ENCODE measurements around the gene KATNAL1. TPM values are rescaled to one million over a fixed set of nuclear protein-coding genes. Genes with fewer than 3 reads are reported as not detected.

The KATNAL1 gene
- total RNA-seq, 1 experiment from 2014 or later = 5.1 TPM

GRCh38 chr13:30169442-30169841 is 137.9 kb downstream of the KATNAL1 start:
- intact Hi-C loops (cut with micrococcal nuclease; ENCODE audit: unreplicated experiment) = no loop called here
- no peak for TF ChIP-seq CTCF (IDR thresholded peaks at IDR 0.05; ENCODE audit: unreplicated experiment)

GRCh38 chr13:30165796-30166195 is 141.6 kb downstream of the KATNAL1 start:
- DNase-seq = no peak
- TF ChIP-seq CTCF (IDR thresholded peaks at IDR 0.05; ENCODE audit: unreplicated experiment) = no peak
- no peaks in the 10 kb centered on the region for H3K9me3 Mint-ChIP-seq (ENCODE audit: low read depth, unreplicated experiment)
- H3K27ac Mint-ChIP-seq (ENCODE audit: unreplicated experiment) = no peak overlapping the region
- H3K4me3 Mint-ChIP-seq (ENCODE audit: low read depth, unreplicated experiment) = no peak overlapping the region
- intact Hi-C loops (cut with micrococcal nuclease; ENCODE audit: unreplicated experiment) = no loop called here
- no TSS peak for BruUV-seq (replicated peaks)
- peaks cover 28% of the 10 kb centered on the region for H3K27me3 Mint-ChIP-seq (ENCODE audit: unreplicated experiment)
- CTCF ChIA-PET = interaction anchor here (0.6 kb wide), 1 partner anchor 280 kb away, joined by 3 read pairs; no protein-coding TSS in a partner anchor
- H3K36me3 Mint-ChIP-seq (ENCODE audit: insufficient read depth, unreplicated experiment) = no peaks in the 10 kb centered on the region
- H3K4me1 Mint-ChIP-seq (ENCODE audit: low read depth, unreplicated experiment) = no peaks in the 10 kb centered on the region

More at GRCh38 chr13:30169442-30169841, 137.9 kb downstream of the KATNAL1 start:
- Mint-ChIP-seq H3K4me1 (ENCODE audit: low read depth, unreplicated experiment) (no peaks in the 10 kb centered on the region), H3K27me3 (ENCODE audit: unreplicated experiment) (peaks cover 28% of the 10 kb centered on the region), H3K9me3 (ENCODE audit: low read depth, unreplicated experiment) (no peaks in the 10 kb centered on the region), H3K36me3 (ENCODE audit: insufficient read depth, unreplicated experiment) (no peaks in the 10 kb centered on the region), H3K4me3 (ENCODE audit: low read depth, unreplicated experiment) (no peak overlapping the region), H3K27ac (ENCODE audit: unreplicated experiment) (no peak overlapping the region)
- BruUV-seq (replicated peaks) = no TSS peak
- no peak for DNase-seq
- CTCF ChIA-PET = no interaction called here

- no peak for DNase-seq
- Mint-ChIP-seq H3K27ac (ENCODE audit: unreplicated experiment) (no peak overlapping the region), H3K27me3 (ENCODE audit: unreplicated experiment) (peaks cover 28% of the 10 kb centered on the region), H3K9me3 (ENCODE audit: low read depth, unreplicated experiment) (no peaks in the 10 kb centered on the region), H3K36me3 (ENCODE audit: insufficient read depth, unreplicated experiment) (no peaks in the 10 kb centered on the region), H3K4me3 (ENCODE audit: low read depth, unreplicated experiment) (no peak overlapping the region), H3K4me1 (ENCODE audit: low read depth, unreplicated experiment) (no peaks in the 10 kb centered on the region)
- BruUV-seq (replicated peaks) = no TSS peak
- CTCF ChIA-PET = interaction anchor here (0.7 kb wide), 1 partner anchor 24 kb away, joined by 3 read pairs; no protein-coding TSS in a partner anchor
- intact Hi-C loops (cut with micrococcal nuclease; ENCODE audit: unreplicated experiment) = no loop called here
- TF ChIP-seq CTCF (IDR thresholded peaks at IDR 0.05; ENCODE audit: unreplicated experiment) = no peak
These were observed 142.3 kb downstream of the KATNAL1 start for GRCh38 chr13:30165071-30165470.

GRCh38 chr13:30164146-30164545 is 143.2 kb downstream of the KATNAL1 start:
- Mint-ChIP-seq H3K4me1 (ENCODE audit: low read depth, unreplicated experiment) (peaks cover 5% of the 10 kb centered on the region), H3K4me3 (ENCODE audit: low read depth, unreplicated experiment) (no peak overlapping the region), H3K27ac (ENCODE audit: unreplicated experiment) (no peak overlapping the region), H3K36me3 (ENCODE audit: insufficient read depth, unreplicated experiment) (no peaks in the 10 kb centered on the region), H3K27me3 (ENCODE audit: unreplicated experiment) (peaks cover 28% of the 10 kb centered on the region), H3K9me3 (ENCODE audit: low read depth, unreplicated experiment) (no peaks in the 10 kb centered on the region)
- intact Hi-C loops (cut with micrococcal nuclease; ENCODE audit: unreplicated experiment) = no loop called here
- BruUV-seq (replicated peaks) = no TSS peak
- TF ChIP-seq CTCF (IDR thresholded peaks at IDR 0.05; ENCODE audit: unreplicated experiment) = no peak
- DNase-seq = no peak
- CTCF ChIA-PET = no interaction called here
